NCI-H446 (cell line): ENCODE measurements around the gene CCT8.
"Not testable (repeated sequence)": the region's sequence is repeated elsewhere in the genome, so short reads cannot be mapped to it uniquely, and the experiment has no call there.

Experiments
- DNase-seq, 2 experiments: peaks; one replicate each; lab custom pipeline; 2025; lab: John Stamatoyannopoulos, UW

CCT8 gene

GRCh38 chr21:29024474-29025327 lies 48.7 kb downstream of the CCT8 start, which contains the start of gene USP16:
Gene USP16, plus strand, starts transcription at chr21:29024668. Its CDS starts 3,246 bp downstream, at chr21:29027914.
- DNase-seq: peak; percentile 93 to 99

GRCh38 chr21:29022166-29022565 lies 51.3 kb downstream of the CCT8 start:
- no peak for DNase-seq

- DNase-seq: no peak
These were observed 54.9 kb downstream of the CCT8 start for GRCh38 chr21:29018540-29018939.

- DNase-seq: no peak
These were observed 55.7 kb downstream of the CCT8 start for GRCh38 chr21:29017639-29018237.

- DNase-seq: not testable (repeated sequence)
These were observed 62.2 kb downstream of the CCT8 start for GRCh38 chr21:29011236-29011635.

- DNase-seq: no peak
These were observed 65.1 kb downstream of the CCT8 start for GRCh38 chr21:29008367-29008766.

GRCh38 chr21:29007810-29008209 lies 65.6 kb downstream of the CCT8 start:
- no peak for DNase-seq

- no peak for DNase-seq
These were observed 66.3 kb downstream of the CCT8 start for GRCh38 chr21:29007135-29007534.
